Muscle of leg (tissue), 11 donors: ENCODE measurements around the gene SRP72. TPM values are rescaled to one million over a fixed set of nuclear protein-coding genes. Genes with fewer than 3 reads are reported as not detected.

Experiments used
- DNase-seq: peaks from one replicate; pipeline ENCODE4 v3.0.0; 2013
- H3K27ac ChIP-seq: one replicate; pipeline ENCODE4 v1.5.1; 2013; ENCODE audit warnings: mild to moderate bottlenecking, low read length, control low read depth
- H3K27me3 ChIP-seq: one replicate; pipeline ENCODE4 v1.6.1; 2013; ENCODE audit warnings: low read length; ENCODE audit not compliant: control insufficient read depth, insufficient read depth
- H3K36me3 ChIP-seq: one replicate; pipeline ENCODE4 v1.6.1; 2013; ENCODE audit warnings: low read length; ENCODE audit not compliant: control insufficient read depth, insufficient read depth
- H3K4me1 ChIP-seq: one replicate; pipeline ENCODE4 v1.6.1; 2013; ENCODE audit warnings: low read length; ENCODE audit not compliant: control insufficient read depth, insufficient read depth
- H3K4me3 ChIP-seq: one replicate; pipeline ENCODE4 v1.5.1; 2013; ENCODE audit warnings: low read length, control low read depth
- H3K9me3 ChIP-seq: replicated peaks from 2 replicates; pipeline ENCODE4 v1.6.1; 2013; ENCODE audit warnings: low read depth, low read length; ENCODE audit not compliant: control insufficient read depth
- WGBS: methylation state at CpG from one replicate; pipeline ENCODE4 v1.1.5; 2013; ENCODE audit warnings: missing lambda C conversion rate; ENCODE audit not compliant: insufficient coverage; 5-methylcytosine and 5-hydroxymethylcytosine counted together
- polyA plus RNA-seq, 8 donors: library from polyadenylated mRNA; unstranded; fragments of 120-200 nt; gene quantifications; one replicate each; pipeline versions ENCODE4 v1.2.1 to v1.2.3, GENCODE V29; 2013; ENCODE audit warnings: inconsistent platforms in 1 of 8, low replicate concordance in 1 of 8; ENCODE audit not compliant: insufficient read length in 8 of 8, insufficient read depth in 1 of 8
- total RNA-seq: library from RNA; stranded (reverse); fragments of 120-200 nt; gene quantifications from one replicate; pipeline ENCODE4 v1.2.4, GENCODE V29; 2013

Gene SRP72
- total and polyA plus RNA-seq, 9 donors = 49.3 to 88.6 (median 76.2) TPM

- H3K4me1 ChIP-seq = no peaks in the 10 kb centered on the region
- H3K27me3 ChIP-seq = no peaks in the 10 kb centered on the region
- no peak overlapping the region for H3K4me3 ChIP-seq
- peaks cover 24% of the 10 kb centered on the region for H3K36me3 ChIP-seq
- no peak overlapping the region for H3K27ac ChIP-seq
- 83% methylated on average over 1 of the region's 3 CpGs for WGBS
- DNase-seq = no peak
- no peaks in the 10 kb centered on the region for H3K9me3 ChIP-seq
These were observed 13.3 kb downstream of the SRP72 start for GRCh38 chr4:56480691-56481090.

- Histone ChIP-seq H3K4me1 (no peaks in the 10 kb centered on the region), H3K36me3 (peaks cover 29% of the 10 kb centered on the region), H3K9me3 (no peaks in the 10 kb centered on the region), H3K27me3 (no peaks in the 10 kb centered on the region), H3K27ac (no peak overlapping the region), H3K4me3 (no peak overlapping the region)
- DNase-seq = no peak
- no CpG with 5 or more reads among the region's 1 CpG for WGBS
These were observed 28.8 kb downstream of the SRP72 start for GRCh38 chr4:56496241-56496640.

- H3K27me3 ChIP-seq = peaks cover 10% of the 10 kb centered on the region
- H3K36me3 ChIP-seq = peaks cover 6% of the 10 kb centered on the region
- H3K9me3 ChIP-seq = no peaks in the 10 kb centered on the region
- peak; percentile 71 for DNase-seq
- peaks cover 7% of the 10 kb centered on the region for H3K4me1 ChIP-seq
- WGBS = 1% methylated on average over 53 of the region's 56 CpGs
- H3K27ac ChIP-seq = peak within 1 kb of the TSS; percentile 52
- H3K4me3 ChIP-seq = peak within 1 kb of the TSS; percentile 60
These were observed 38.1 kb downstream of the SRP72 start, which contains the start of gene ARL9 for GRCh38 chr4:56505269-56506130. Gene ARL9, plus strand, starts transcription at chr4:56505791. Its CDS starts 72 bp downstream, at chr4:56505863.

GRCh38 chr4:56511098-56511497 is 43.7 kb downstream of the SRP72 start:
- Histone ChIP-seq H3K27me3 (peaks cover 8% of the 10 kb centered on the region), H3K9me3 (no peaks in the 10 kb centered on the region), H3K36me3 (no peaks in the 10 kb centered on the region), H3K4me1 (peaks cover 5% of the 10 kb centered on the region), H3K4me3 (no peak overlapping the region), H3K27ac (no peak overlapping the region)
- DNase-seq = peak; percentile 77

- DNase-seq = no peak
- no peaks in the 10 kb centered on the region for H3K9me3 ChIP-seq
- no CpG with 5 or more reads among the region's 1 CpG for WGBS
- H3K4me1 ChIP-seq = no peaks in the 10 kb centered on the region
- H3K27ac ChIP-seq = no peak overlapping the region
- H3K4me3 ChIP-seq = no peak overlapping the region
- H3K36me3 ChIP-seq = no peaks in the 10 kb centered on the region
- no peaks in the 10 kb centered on the region for H3K27me3 ChIP-seq
These were observed 44.7 kb downstream of the SRP72 start for GRCh38 chr4:56512166-56512565.

- H3K36me3 ChIP-seq = no peaks in the 10 kb centered on the region
- H3K4me3 ChIP-seq = no peak overlapping the region
- no peaks in the 10 kb centered on the region for H3K9me3 ChIP-seq
- H3K4me1 ChIP-seq = no peaks in the 10 kb centered on the region
- no peak overlapping the region for H3K27ac ChIP-seq
- no peak for DNase-seq
- WGBS = no CpG with 5 or more reads among the region's 2 CpGs
- no peaks in the 10 kb centered on the region for H3K27me3 ChIP-seq
These were observed 46.1 kb downstream of the SRP72 start for GRCh38 chr4:56513517-56513916.

- Histone ChIP-seq H3K4me1 (peaks cover 8% of the 10 kb centered on the region), H3K4me3 (peak overlapping the region; percentile 57), H3K9me3 (no peaks in the 10 kb centered on the region), H3K36me3 (no peaks in the 10 kb centered on the region), H3K27me3 (peaks cover 13% of the 10 kb centered on the region), H3K27ac (no peak overlapping the region)
- DNase-seq = peak; percentile 85
- WGBS = under 1% methylated on average over 56 of the region's 68 CpGs
These were observed 63.1 kb downstream of the SRP72 start for GRCh38 chr4:56530269-56531148.

- Histone ChIP-seq H3K27me3 (peaks cover 13% of the 10 kb centered on the region), H3K4me1 (peaks cover 8% of the 10 kb centered on the region), H3K27ac (no peak overlapping the region), H3K4me3 (peak overlapping the region; percentile 57), H3K9me3 (no peaks in the 10 kb centered on the region), H3K36me3 (no peaks in the 10 kb centered on the region)
- WGBS = 58% methylated on average over 2 of the region's 11 CpGs
- DNase-seq = no peak
These were observed 63.8 kb downstream of the SRP72 start for GRCh38 chr4:56531149-56531770.

GRCh38 chr4:56531823-56532222 is 64.4 kb downstream of the SRP72 start:
- 82% methylated on average over 4 of the region's 4 CpGs for WGBS
- Histone ChIP-seq H3K36me3 (no peaks in the 10 kb centered on the region), H3K4me1 (peaks cover 8% of the 10 kb centered on the region), H3K27me3 (peaks cover 13% of the 10 kb centered on the region), H3K4me3 (no peak overlapping the region), H3K27ac (no peak overlapping the region), H3K9me3 (no peaks in the 10 kb centered on the region)
- DNase-seq = no peak

- WGBS = 90% methylated on average over 2 of the region's 2 CpGs
- H3K27me3 ChIP-seq = peaks cover 13% of the 10 kb centered on the region
- no peak overlapping the region for H3K4me3 ChIP-seq
- H3K36me3 ChIP-seq = no peaks in the 10 kb centered on the region
- H3K9me3 ChIP-seq = no peaks in the 10 kb centered on the region
- H3K4me1 ChIP-seq = peaks cover 8% of the 10 kb centered on the region
- no peak for DNase-seq
- H3K27ac ChIP-seq = no peak overlapping the region
These were observed 64.8 kb downstream of the SRP72 start for GRCh38 chr4:56532239-56532638.
